Activated T-helper 1 cell treated with Interleukin-2 at 50 U/mL for 16 hours (primary cell): ENCODE measurements around the gene PER2.

Experiments
- DNase-seq: peaks from one replicate; pipeline ENCODE4 v3.0.0-alpha.2; 2020; ENCODE audit warnings: low read depth

The PER2 gene

GRCh38 chr2:238267341-238267710 lies 21.1 kb downstream of the PER2 start:
- no peak for DNase-seq

DNA sequence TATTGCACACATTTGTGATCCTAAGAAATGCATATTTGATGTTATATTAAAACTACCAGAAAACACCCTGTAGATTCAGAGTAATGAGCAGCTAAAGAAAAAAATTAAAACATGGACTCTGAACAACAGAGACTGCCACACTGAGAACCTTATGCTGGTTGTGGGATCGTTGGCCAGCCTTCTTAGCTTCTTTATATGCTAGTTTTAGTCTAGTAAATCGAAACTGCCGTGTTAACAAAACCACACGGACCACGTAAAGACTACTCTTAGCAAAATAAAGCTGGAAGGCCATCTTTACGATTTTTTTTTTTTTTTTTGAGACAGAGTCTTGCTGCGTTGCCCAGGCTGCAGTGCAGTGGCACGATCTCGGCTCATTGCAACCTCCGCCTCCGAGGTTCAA lies 22.8 kb downstream of the PER2 start:
- no peak for DNase-seq

- DNase-seq: no peak
Measured at GRCh38 chr2:238264072-238264460, 24.3 kb downstream of the PER2 start.

DNA sequence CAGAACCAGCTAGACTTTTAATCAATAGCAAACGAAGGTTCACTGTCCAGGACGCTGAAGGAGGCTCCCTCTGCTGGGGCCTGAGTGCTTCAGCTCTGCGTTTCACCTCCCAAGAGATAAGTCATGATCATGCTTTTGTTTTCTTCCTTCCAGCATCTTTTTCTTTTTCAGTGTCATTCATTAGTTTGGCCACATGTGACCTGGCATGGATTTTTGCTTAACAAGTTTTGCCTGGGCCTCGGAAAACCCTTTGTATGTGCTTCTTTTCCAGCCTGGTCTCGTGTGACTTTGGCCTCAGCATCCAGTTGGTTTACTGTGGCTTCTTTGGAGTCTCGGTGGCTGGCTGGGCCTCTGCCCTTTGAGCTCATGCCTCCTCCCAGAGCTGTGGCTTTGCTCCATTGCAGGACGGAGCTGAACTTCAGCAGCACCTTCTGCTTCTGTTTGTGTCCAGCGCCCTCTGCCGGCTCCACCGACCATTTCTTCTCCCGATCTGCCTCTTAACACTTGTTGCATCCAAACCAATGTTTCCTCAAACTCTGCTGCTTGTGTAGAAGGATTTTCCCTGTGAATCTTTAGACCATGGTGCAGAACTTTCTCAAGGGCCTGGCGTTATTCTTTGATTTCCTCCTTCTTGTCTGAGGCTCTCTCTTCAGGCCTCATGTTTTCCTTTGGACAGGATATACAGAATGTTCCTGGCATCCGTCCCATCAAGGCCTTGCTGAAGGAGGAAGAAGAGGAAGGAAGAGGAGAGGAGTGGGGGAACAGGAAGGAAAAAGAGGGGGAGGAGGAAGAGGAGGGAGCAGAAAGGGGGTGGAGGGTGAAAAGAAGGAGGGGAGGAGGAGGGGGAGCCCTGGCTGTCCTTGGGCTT lies 25.0 kb downstream of the PER2 start:
- DNase-seq: peak; percentile 52

- DNase-seq: no peak
Measured at GRCh38 chr2:238262496-238263122, 25.8 kb downstream of the PER2 start.

- no peak for DNase-seq
Measured at GRCh38 chr2:238261718-238262375, 26.6 kb downstream of the PER2 start.

DNA sequence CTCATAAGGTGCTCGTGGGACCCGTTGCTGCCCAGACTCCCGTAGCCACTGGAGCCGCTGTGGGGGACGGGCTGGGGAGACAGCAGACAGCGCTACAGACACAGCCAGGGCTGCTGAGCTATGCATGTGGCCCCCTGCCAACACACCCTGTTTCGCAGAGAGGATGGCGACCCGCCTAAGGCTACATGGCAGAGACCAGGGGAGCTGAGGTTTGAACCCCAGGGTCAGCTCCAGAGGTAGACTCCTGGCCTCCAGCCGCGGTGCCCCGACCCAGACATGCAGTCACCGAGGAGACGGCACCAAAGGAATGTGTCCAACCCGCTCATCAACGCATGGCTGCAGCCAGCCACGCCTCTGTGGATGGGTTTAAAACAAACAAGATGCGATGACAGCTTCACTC lies 27.5 kb downstream of the PER2 start:
- no peak for DNase-seq

- no peak for DNase-seq
Measured at GRCh38 chr2:238259061-238260020, 29.1 kb downstream of the PER2 start.

GRCh38 chr2:238257786-238258700 lies 30.4 kb downstream of the PER2 start:
- no peak for DNase-seq

- peak; percentile 44 for DNase-seq
Measured at GRCh38 chr2:238256594-238257104, 31.8 kb downstream of the PER2 start.

DNA sequence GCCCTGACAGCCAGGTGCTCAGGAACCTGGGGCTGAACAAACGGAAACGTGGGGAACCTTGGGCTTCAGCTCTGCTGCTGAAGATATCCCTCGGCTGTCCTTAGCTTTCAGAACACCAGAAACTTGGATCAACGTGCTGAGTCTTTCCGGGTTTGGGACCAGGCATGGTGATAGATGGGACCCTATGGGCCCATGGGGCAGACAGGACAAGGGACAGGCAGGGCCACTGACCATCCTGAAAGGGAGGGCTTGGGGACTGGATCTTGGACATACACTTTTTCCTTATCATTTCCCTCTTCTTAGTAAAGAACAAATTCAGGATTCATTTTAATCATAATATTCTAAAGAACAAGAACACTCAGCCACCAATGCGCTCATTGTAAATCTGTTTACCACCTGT lies 32.3 kb downstream of the PER2 start:
- no peak for DNase-seq

GRCh38 chr2:238255636-238256035 lies 32.8 kb downstream of the PER2 start:
- DNase-seq: no peak

DNA sequence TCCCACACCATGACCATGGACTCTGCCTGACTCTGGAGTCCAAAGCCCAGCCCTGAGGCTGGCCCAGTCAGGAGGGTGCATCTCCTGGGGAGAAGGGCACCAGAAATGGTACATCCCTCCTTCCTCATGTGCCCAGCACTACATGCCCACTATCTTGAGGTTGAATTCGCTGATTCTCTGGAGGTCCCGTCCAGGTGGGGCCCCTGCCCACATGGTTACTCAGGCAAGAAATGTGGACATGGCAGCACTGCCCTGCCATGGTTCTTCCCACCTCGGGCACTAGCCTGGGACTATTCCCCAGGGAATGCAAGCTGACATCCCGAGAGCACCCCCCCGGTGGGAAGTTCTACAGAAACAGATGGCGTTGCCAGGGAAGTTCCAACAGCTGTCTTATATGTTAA lies 33.3 kb downstream of the PER2 start:
- DNase-seq: no peak

DNA sequence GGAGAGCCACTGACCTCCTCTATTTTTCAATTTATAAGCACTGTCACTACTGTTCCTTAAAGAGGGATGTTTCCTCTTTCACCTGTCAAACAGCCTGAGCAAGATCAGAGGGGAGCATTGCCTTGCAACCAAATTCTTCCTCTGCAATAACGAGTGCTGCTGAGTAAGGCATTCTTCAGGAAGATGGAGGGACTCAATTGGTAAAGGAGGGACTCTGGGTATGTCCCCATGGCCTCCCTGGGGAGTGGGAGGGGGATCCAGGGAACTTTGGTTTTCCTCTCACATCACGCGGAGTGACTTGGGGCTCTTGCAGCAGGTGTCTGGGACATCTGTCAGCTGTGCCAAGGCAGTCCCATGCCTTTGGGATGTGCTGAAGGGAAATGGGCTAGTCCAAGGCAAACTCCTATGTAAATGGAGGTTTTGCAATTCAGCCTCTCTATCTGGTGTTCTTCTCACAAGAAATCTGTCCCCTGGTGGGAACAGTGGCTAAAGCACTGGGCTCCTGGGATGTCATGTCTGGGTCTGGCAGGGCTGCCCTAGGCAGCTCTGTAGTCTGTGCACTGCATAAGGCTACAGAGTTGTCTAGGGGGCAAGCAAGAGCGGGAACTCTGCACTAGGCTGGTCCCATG lies 34.2 kb downstream of the PER2 start:
- no peak for DNase-seq

- DNase-seq: no peak
Measured at GRCh38 chr2:238252766-238253630, 35.4 kb downstream of the PER2 start.

- no peak for DNase-seq
Measured at GRCh38 chr2:238251986-238252385, 36.4 kb downstream of the PER2 start.

- no peak for DNase-seq
Measured at GRCh38 chr2:238251331-238251730, 37.1 kb downstream of the PER2 start.

GRCh38 chr2:238250896-238251295 lies 37.5 kb downstream of the PER2 start:
- no peak for DNase-seq

DNA sequence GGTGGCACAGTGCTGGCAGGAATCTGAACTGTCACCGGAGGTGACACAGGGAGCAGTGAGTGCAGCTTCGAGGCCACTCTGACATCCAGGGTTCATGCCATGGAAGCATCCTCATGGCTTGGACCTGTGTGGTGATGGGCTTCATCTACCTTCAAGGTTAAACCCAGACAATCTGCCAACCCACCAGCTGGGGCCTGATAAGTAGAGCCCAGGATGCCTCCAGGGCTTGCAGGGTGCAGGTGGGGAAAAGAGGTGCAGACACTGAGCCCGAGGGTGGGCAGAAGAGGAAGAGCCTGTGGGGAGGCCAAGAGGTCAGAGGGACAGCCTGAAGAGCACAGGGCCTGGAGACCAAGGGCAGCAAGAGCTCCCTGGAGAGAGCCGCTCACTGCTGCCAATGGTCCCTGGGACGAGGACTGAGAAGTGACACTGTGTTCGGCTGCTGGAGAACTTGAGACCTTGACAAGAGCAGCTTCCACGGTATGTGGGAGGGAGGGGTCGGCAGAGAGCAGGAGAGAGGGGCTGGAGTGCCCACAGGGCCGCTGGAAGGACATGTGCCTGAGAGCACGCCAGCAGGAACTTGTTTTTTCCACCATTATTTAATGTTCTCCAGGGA lies 40.5 kb downstream of the PER2 start:
- DNase-seq: no peak
